IPS-11a (cell line): Measurements from ENCODE around the gene SOBP.

Experiments
- H3K4me3 ChIP-seq: one replicate; pipeline ENCODE4 v1.5.1; 2013; ENCODE audit warnings: low read depth, low read length, control low read depth

Gene SOBP

GRCh38 chr6:107653861-107654394 is 164.0 kb downstream of the SOBP start:
- no peak overlapping the region for H3K4me3 ChIP-seq

- no peak overlapping the region for H3K4me3 ChIP-seq
Measured at GRCh38 chr6:107654764-107655163, 164.8 kb downstream of the SOBP start.

DNA sequence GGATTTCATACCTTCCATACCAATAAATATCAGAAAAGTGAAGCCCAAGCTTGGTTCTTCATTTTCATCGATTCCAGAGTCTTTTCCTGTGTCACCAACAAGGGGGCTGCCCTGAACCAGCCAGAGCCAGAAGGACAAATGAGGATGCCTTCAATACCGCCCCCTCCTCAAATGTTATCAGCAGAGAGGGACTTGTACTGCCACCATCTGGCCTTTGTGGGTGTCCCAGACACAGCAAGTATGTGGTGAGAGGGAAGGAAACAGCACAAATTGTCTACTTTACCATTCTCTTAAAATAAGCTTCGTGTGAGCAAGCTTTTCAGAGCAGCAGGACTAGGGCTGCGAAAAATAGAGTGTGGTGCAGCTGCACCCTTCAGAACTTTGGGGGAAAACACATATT is 165.3 kb downstream of the SOBP start:
- H3K4me3 ChIP-seq = no peak overlapping the region

GRCh38 chr6:107655864-107656263 is 165.9 kb downstream of the SOBP start:
- no peak overlapping the region for H3K4me3 ChIP-seq

GRCh38 chr6:107656401-107656800 is 166.5 kb downstream of the SOBP start:
- H3K4me3 ChIP-seq = no peak overlapping the region

GRCh38 chr6:107656883-107657282 is 167.0 kb downstream of the SOBP start:
- H3K4me3 ChIP-seq = no peak overlapping the region

DNA sequence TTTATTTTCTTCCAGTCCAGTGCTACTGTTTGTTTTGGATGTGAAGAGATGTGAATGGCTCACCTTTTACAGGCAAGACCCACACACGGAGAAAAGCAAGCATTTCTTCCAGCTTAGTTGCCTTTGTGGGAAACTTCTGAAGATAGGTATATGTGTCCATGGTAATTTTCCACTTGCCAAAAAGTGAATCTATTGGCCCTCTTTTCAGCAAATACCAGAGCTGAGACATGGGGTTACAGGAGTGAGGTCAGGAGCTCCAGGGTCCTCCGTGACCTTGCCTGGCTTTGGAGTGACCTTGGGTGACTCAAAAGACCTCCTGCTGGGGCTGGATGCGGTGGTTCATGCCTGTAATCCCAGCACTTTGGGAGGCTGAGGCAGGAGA is 167.4 kb downstream of the SOBP start:
- H3K4me3 ChIP-seq = no peak overlapping the region

- H3K4me3 ChIP-seq = no peak overlapping the region
Measured at GRCh38 chr6:107657755-107658461, 168.0 kb downstream of the SOBP start.

DNA sequence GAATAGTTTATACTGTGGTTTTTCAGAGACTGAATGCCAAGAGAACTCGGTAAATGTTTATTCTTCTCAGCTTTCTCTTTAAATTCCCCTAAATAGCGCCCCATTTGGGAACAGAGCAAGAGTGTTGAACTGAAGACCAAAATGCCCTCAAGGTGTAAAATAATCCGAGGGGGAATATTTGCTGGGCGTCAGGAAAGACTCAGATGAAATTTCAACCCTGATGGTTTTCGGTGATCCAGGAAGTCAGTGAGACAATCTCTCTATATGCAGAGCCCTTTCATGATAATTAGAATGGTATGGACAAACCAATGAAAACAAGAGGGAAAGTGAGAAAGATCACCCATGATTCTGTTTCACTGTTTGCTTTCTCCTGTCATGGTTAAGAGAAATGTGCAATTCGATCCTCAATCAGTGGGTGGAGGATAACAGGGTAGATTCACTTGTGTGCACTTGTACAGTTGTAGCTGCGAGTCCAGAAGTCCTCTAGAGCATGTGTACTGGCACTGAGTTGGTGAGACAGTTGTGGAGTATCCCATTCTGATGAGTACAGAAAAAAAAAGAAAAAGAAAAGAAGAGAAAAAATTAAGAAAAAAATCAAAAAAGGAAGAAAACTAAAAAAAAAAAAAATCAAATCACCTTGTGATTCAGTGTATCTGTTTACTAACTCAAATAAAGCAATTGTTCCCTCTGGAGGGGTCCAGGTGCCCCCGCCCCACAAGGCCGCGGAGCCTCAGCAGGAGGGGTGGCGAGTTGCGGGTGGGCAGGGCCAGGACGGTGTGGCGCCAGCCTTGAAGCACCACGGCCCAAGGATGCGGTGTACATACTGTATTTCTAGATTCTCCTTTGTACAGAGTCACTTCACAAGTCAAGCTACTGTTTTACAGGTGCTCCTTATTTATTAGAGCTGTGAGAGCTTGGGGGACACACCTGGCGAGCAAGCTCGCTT is 169.3 kb downstream of the SOBP start:
- no peak overlapping the region for H3K4me3 ChIP-seq

- H3K4me3 ChIP-seq = no peak overlapping the region
Measured at GRCh38 chr6:107660839-107661238, 170.9 kb downstream of the SOBP start.

DNA sequence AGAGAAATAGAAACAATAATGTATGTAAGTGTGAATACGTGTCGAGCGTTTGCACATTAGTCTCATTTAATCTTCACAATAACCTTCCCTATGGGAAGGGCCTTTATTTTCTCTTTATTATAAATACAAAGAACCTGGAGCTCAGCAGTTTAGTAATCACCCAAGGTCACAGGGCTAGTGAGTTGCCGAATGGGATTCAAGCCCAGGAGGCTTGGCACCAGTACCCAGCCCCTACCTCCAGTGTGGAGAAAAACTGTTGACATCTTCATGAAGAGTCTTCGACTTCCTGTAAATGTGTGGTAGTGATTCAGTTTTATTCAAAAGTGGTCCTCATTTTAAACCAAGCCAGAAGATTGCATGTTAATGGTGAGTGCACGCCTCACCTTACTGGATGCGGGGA is 171.4 kb downstream of the SOBP start:
- H3K4me3 ChIP-seq = no peak overlapping the region

- no peak overlapping the region for H3K4me3 ChIP-seq
Measured at GRCh38 chr6:107662333-107662732, 172.4 kb downstream of the SOBP start.

DNA sequence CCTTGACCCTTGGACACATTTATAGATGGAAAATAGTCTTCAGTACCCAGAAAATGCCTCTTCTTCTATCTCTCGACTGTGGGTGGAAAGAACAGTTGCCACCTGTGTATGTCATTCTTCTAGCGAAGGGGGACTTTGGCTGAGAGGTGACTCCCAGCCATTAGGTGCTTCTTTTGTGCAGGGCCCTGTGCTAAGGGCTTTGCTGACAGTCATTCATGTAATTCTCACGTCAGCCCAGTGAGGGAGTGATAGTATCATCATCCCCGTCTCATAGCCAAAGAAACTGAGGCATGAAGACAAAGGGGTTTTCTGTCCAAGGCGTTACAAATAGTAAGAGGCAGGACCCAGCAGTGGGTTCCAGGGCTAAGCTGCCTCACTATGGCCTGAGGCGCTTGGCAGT is 173.4 kb downstream of the SOBP start:
- H3K4me3 ChIP-seq = no peak overlapping the region

- no peak overlapping the region for H3K4me3 ChIP-seq
Measured at GRCh38 chr6:107665382-107665781, 175.5 kb downstream of the SOBP start.

GRCh38 chr6:107666084-107666980 is 176.4 kb downstream of the SOBP start:
- no peak overlapping the region for H3K4me3 ChIP-seq

DNA sequence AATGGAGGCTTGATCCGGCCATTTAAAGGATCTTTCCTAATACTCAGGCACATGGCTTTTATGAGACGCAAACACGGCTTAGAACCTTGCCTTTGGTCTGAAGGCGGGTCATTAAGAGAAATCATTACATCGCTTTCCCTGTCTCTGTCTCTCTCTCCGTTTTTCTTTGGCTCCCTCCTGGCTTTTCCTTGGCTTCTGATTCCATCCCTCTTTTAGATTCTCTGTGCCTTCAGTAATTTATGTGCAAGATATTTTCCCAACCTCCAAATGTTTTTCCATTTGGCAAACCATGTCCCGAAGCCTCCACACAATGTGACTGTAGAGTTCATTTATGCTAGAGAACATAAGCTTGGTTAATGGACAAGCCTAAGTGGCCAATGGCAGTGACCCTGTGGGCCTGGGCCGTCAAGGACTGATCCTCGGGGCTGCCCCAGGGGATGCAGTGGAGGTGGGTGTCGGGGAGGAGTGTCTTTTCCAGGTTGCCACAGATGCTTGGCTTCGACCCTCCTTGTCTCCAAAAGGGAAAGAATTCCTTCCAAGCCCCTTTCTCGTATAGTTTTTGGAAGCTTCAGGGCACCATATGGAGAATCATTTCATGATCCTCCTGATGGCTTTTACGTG is 177.2 kb downstream of the SOBP start:
- H3K4me3 ChIP-seq = no peak overlapping the region

GRCh38 chr6:107667790-107668189 is 177.9 kb downstream of the SOBP start:
- no peak overlapping the region for H3K4me3 ChIP-seq

DNA sequence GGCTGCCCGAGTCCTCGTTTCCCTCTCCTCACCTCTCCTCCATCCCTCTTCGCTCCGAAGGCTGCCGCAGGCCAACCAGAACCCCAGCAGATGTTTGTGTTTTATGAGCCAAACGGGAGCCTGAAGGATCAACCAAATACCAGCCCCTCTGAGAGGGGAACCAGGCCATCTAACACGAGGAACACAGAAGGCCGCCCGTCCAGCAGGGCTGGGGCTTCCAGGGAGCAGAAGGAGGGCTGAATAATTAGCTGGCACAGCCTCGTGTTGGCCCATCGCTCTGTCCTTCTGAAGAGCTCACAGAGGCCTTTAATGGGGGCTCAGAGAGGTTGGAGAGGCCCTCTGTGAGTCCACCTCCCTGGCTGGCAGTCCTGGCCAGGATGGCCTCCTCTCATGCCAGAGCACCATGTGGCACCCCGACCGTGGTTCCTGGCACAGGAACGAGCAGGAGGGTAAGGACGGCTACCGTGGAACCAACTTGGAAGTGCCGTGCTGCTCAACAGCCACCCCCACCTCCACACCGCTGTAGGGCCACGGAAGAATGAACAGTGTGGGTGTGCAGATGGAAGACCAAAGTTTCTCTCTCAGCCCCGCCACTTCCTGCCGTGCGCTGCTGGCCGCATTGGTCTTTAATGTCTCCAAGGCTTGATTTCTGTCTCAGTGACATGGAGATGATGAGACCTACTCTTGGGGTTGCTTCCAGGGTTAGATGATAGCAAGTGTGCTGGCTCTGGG is 179.0 kb downstream of the SOBP start:
- no peak overlapping the region for H3K4me3 ChIP-seq

GRCh38 chr6:107670792-107671199 is 180.9 kb downstream of the SOBP start:
- no peak overlapping the region for H3K4me3 ChIP-seq

- no peak overlapping the region for H3K4me3 ChIP-seq
Measured at GRCh38 chr6:107673076-107673494, 183.2 kb downstream of the SOBP start.
